Measurements from ENCODE around the gene CRAMP1. TPM values are rescaled to one million over a fixed set of nuclear protein-coding genes. Genes with fewer than 3 reads are reported as not detected.

The CRAMP1 gene
- total and polyA plus RNA-seq, 7 donors, result 3.3 to 13.1 (median 8.6) TPM

DNA sequence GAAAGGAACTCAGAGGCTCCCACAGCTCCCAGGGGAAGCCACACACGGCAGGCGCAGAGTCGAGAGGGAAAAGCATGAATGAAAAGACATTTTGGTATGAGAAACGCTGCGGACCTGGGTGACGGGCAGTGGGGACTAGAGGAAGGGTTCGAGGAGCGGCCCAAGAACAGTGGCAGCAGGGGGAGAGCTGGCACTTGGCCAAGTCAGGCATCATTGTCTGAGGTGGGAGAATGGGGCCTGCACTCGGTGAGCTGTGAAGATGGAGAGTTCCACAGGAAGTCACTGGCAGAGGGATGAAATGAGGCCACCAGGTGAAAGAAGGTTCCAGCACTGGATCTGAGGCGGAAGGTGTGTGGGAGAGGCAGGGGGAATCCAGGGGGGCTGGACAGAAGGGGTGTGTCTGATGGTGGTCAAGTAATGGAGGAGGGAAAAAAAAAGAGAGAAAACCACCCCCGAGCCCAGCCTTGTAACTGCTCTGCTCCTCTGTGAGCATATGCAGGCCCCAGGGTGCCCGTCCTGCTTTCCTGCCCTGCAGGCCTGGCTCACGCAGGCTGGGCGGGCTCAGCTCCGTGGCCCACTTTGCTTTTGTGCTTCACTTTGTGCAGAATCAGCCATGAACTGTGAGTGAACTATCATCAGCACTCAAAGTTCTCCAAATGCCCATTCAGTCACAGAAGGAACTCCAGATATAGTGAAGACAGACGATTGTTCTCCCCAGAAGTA lies 46.9 kb upstream of the CRAMP1 start:
- 89 to 92% (median 89%) methylated on average over 15 to 16 of the region's 16 CpGs for WGBS, 3 donors
- no peak for DNase-seq
- Histone ChIP-seq H3K27me3 (ENCODE audit: insufficient read depth in 3 of 3, low read length in 2 of 3) (no peaks in the 10 kb centered on the region), H3K27ac (no peak overlapping the region), H3K4me1 (no peaks in the 10 kb centered on the region), H3K9me3 (no peaks in the 10 kb centered on the region), H3K4me3 (no peak overlapping the region), H3K36me3 (ENCODE audit: insufficient read depth in 1 of 2, low read depth in 1 of 2) (peaks cover 3 to 36% of the 10 kb centered on the region in 2 donors)
- TF ChIP-seq CTCF (IDR thresholded peaks at IDR 0.05), result no peak
- intact Hi-C loops (cut with DNase I), result no loop called here
- no peak for ATAC-seq

DNA sequence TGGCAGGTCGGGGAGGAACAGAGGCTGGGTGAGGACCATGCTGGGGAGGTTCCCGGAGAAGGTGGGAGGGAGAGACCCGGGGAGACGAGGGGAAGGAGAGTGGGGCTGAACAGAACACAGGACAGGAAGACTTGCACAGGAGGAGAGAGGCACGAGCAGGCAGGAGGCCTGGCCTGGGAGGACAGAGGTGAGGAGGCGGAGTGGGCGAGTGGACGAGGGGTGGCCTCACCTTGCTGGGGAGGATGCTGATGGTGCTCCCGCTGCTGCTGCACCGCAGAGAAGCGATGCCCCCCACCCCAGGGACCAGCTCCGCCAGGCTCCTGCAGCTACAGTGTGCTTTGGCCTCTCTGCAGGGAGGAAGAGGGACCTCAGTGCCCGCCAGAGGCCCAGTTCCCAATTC lies 44.2 kb upstream of the CRAMP1 start:
- no peak overlapping the region for H3K27ac ChIP-seq
- no peaks in the 10 kb centered on the region for H3K27me3 ChIP-seq (ENCODE audit: insufficient read depth in 3 of 3, low read length in 2 of 3)
- no peak for DNase-seq
- 92% methylated on average over 12 to 13 of the region's 13 CpGs for WGBS, 3 donors
- TF ChIP-seq CTCF (IDR thresholded peaks at IDR 0.05), result no peak
- intact Hi-C loops (cut with DNase I), result loop anchor here in 1 of 2 donors (2.0 kb wide), 1 partner anchor 133 kb away; no protein-coding TSS in a partner anchor
- no peaks in the 10 kb centered on the region for H3K4me1 ChIP-seq
- H3K36me3 ChIP-seq (ENCODE audit: insufficient read depth in 1 of 2, low read depth in 1 of 2), result peaks cover 0 to 14% of the 10 kb centered on the region in 2 donors
- no peak overlapping the region for H3K4me3 ChIP-seq
- ATAC-seq, result no peak
- no peaks in the 10 kb centered on the region for H3K9me3 ChIP-seq

DNA sequence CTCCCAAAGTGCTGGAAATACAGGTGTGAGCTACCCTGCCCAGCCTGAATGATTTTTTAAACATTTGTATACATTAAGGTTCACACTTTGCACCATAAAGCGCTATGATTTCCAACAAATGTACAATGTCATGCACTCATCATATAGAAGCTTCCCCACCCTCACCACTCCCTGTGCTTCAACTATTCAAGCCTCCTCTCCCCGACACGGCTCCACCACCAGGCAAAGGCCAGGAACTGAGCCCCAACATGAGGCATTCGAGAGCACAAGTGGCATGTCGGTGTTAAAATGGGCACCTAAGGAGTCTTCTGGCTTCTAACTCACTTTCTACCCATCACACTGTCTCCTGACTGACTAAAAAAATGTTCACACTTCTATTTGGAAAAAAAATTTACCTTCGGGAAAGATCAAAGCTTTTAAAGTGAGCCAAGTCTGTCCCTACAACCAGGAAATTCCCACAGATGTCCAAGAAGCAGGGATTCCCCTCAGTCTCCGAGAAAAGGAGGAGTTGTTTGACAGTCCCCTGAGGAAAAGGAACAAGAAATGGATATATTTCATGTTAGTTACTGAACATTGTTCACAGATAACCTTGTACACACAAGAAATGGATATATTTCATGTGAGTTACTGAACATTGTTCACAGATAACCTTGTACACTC lies 41.0 kb upstream of the CRAMP1 start:
- no peak for ATAC-seq
- intact Hi-C loops (cut with DNase I), result no loop called here
- H3K36me3 ChIP-seq (ENCODE audit: insufficient read depth in 1 of 2, low read depth in 1 of 2), result peaks cover 0 to 7% of the 10 kb centered on the region in 2 donors

GRCh38 chr16:1572673-1573072 lies 39.5 kb upstream of the CRAMP1 start:
- no peak for DNase-seq

More for the DNA sequence above, 41.0 kb upstream of the CRAMP1 start:
- TF ChIP-seq CTCF (IDR thresholded peaks at IDR 0.05), result no peak
- no peaks in the 10 kb centered on the region for H3K9me3 ChIP-seq
- 78 to 83% (median 79%) methylated on average over 7 of the region's 7 CpGs for WGBS, 3 donors
- H3K4me3 ChIP-seq, result no peak overlapping the region
- no peak overlapping the region for H3K27ac ChIP-seq
- no peaks in the 10 kb centered on the region for H3K4me1 ChIP-seq
- no peak for DNase-seq
- no peaks in the 10 kb centered on the region for H3K27me3 ChIP-seq (ENCODE audit: insufficient read depth in 3 of 3, low read length in 2 of 3)

More at GRCh38 chr16:1572673-1573072, 39.5 kb upstream of the CRAMP1 start:
- Histone ChIP-seq H3K36me3 (ENCODE audit: insufficient read depth in 1 of 2, low read depth in 1 of 2) (peaks cover 0 to 7% of the 10 kb centered on the region in 2 donors), H3K4me3 (no peak overlapping the region), H3K27ac (no peak overlapping the region), H3K27me3 (ENCODE audit: insufficient read depth in 3 of 3, low read length in 2 of 3) (no peaks in the 10 kb centered on the region), H3K9me3 (no peaks in the 10 kb centered on the region), H3K4me1 (no peaks in the 10 kb centered on the region)
- intact Hi-C loops (cut with DNase I), result no loop called here
- WGBS, 3 donors, result 75 to 80% (median 75%) methylated on average over 7 of the region's 7 CpGs
- no peak for ATAC-seq
- TF ChIP-seq CTCF (IDR thresholded peaks at IDR 0.05), result no peak

All from psoas muscle (tissue), 8 donors.